Measurements from ENCODE around the gene ALDOC. TPM values are rescaled to one million over a fixed set of nuclear protein-coding genes. Genes with fewer than 3 reads are reported as not detected.

ALDOC gene
- total and polyA plus RNA-seq, 7 donors, result 10.2 to 43.3 (median 30.0) TPM

GRCh38 chr17:28553000-28553505, 23.6 kb downstream of the ALDOC start:
- intact Hi-C loops (cut with DNase I), result loop anchor here (5.0 kb wide), 2 partner anchors 44 to 59 kb away; partner anchors contain the start of genes RSKR and SPAG5
- DNase-seq, result no peak
- Histone ChIP-seq H3K4me1 (peaks cover 0 to 27% (median 20%) of the 10 kb centered on the region in 4 donors), H3K27ac (peak overlapping the region; percentile 75 to 83 (median 79)), H3K4me3 (peak overlapping the region in 3 of 4 donors; percentile 92 to 96 (median 96)), H3K9me3 (no peaks in the 10 kb centered on the region), H3K27me3 (no peaks in the 10 kb centered on the region), H3K36me3 (peaks cover 12 to 47% (median 30%) of the 10 kb centered on the region in 4 donors)
- TF ChIP-seq EP300 (IDR thresholded peaks at IDR 0.05) (no peak), POLR2AphosphoS5 (IDR thresholded peaks at IDR 0.05) (no peak), POLR2A (IDR thresholded peaks at IDR 0.05) (no peak)
- TF ChIP-seq, protein P1, sequence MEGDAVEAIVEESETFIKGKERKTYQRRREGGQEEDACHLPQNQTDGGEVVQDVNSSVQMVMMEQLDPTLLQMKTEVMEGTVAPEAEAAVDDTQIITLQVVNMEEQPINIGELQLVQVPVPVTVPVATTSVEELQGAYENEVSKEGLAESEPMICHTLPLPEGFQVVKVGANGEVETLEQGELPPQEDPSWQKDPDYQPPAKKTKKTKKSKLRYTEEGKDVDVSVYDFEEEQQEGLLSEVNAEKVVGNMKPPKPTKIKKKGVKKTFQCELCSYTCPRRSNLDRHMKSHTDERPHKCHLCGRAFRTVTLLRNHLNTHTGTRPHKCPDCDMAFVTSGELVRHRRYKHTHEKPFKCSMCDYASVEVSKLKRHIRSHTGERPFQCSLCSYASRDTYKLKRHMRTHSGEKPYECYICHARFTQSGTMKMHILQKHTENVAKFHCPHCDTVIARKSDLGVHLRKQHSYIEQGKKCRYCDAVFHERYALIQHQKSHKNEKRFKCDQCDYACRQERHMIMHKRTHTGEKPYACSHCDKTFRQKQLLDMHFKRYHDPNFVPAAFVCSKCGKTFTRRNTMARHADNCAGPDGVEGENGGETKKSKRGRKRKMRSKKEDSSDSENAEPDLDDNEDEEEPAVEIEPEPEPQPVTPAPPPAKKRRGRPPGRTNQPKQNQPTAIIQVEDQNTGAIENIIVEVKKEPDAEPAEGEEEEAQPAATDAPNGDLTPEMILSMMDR (IDR thresholded peaks at IDR 0.05), result no peak
- 92 to 94% methylated on average over 5 of the region's 5 CpGs for WGBS, 2 donors

GRCh38 chr17:28552176-28552999, 24.3 kb downstream of the ALDOC start, which contains the start of gene UNC119:
Gene UNC119, minus strand, starts transcription at chr17:28552624. Its CDS starts 67 bp downstream, at chr17:28552557.
- 1 to 2% methylated on average over 66 to 67 of the region's 67 CpGs for WGBS, 2 donors
- H3K9me3 ChIP-seq, result no peaks in the 10 kb centered on the region
- H3K4me3 ChIP-seq, result peak within 1 kb of the TSS; percentile 78 to 96 (median 94)
- no peaks in the 10 kb centered on the region for H3K27me3 ChIP-seq
- peak within 1 kb of the TSS; percentile 75 to 83 (median 79) for H3K27ac ChIP-seq
- peaks cover 0 to 30% (median 20%) of the 10 kb centered on the region in 4 donors for H3K4me1 ChIP-seq
- intact Hi-C loops (cut with DNase I), result loop anchor here (5.0 kb wide), 2 partner anchors 45 to 60 kb away; partner anchors contain the start of genes RSKR and SPAG5
- peak; percentile 82 for DNase-seq
- H3K36me3 ChIP-seq, result peaks cover 12 to 41% (median 28%) of the 10 kb centered on the region in 4 donors
- TF ChIP-seq EP300 (IDR thresholded peaks at IDR 0.05), result no peak
- TF ChIP-seq, protein P1 (IDR thresholded peaks at IDR 0.05), result no peak
- peak; percentile 60 to 84 (median 73) for TF ChIP-seq POLR2AphosphoS5 (IDR thresholded peaks at IDR 0.05)
- TF ChIP-seq POLR2A (IDR thresholded peaks at IDR 0.05), result peak; percentile 10 to 22

DNA sequence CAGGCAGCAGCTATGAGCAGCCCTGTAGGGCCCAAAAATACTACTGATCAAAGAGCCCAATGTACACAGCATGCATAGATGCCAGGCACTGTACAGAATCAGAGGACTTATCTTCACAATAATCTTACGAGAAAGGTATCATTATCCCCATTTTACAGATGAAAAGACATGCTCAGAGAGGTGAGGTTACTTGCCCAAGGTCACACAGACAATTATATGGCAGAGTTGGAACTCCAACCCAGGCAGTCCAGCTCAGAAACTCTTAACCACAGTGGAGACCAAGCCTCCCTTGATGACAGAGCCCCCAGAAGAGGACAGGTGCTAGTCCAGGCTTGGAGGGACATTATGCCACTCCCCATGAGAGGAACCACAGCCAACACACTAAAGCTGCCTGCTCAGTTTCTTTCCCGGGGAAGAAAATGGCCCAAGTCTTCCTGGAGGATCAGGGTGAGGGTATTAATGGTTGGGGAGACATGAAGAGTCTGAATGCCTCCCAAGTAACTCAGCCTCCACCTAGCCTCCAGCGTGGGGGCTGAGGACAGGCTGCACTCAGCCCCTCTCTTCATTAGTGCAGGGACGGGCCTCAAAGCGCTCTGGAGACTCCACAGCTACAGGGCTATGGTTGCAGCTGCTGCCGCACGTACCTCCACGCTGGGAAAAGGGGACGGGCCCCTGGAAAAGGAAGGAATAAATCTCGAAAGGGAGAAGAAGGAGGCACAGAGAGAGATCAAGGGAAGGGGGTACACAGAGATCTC, 25.1 kb downstream of the ALDOC start:
- TF ChIP-seq POLR2A (IDR thresholded peaks at IDR 0.05) (no peak), POLR2AphosphoS5 (IDR thresholded peaks at IDR 0.05) (no peak), EP300 (IDR thresholded peaks at IDR 0.05) (no peak)
- Histone ChIP-seq H3K27ac (peak overlapping the region; percentile 75 to 83 (median 79)), H3K4me3 (peak overlapping the region; percentile 78 to 96 (median 94)), H3K4me1 (peaks cover 0 to 30% (median 20%) of the 10 kb centered on the region in 4 donors), H3K36me3 (peaks cover 8 to 41% (median 28%) of the 10 kb centered on the region in 4 donors), H3K27me3 (no peaks in the 10 kb centered on the region), H3K9me3 (no peaks in the 10 kb centered on the region)
- intact Hi-C loops (cut with DNase I), result loop anchor here (5.0 kb wide), 2 partner anchors 46 to 61 kb away; partner anchors contain the start of genes RSKR and SPAG5
- DNase-seq, result no peak
- 12 to 19% methylated on average over 10 of the region's 10 CpGs for WGBS, 2 donors

GRCh38 chr17:28550858-28551257, 25.8 kb downstream of the ALDOC start:
- H3K9me3 ChIP-seq, result no peaks in the 10 kb centered on the region
- no peak overlapping the region for H3K27ac ChIP-seq
- 98 to 100% methylated on average over 1 of the region's 1 CpG for WGBS, 2 donors
- H3K4me3 ChIP-seq, result no peak overlapping the region
- peaks cover 8 to 36% (median 22%) of the 10 kb centered on the region in 4 donors for H3K36me3 ChIP-seq
- intact Hi-C loops (cut with DNase I), result loop anchor here (5.0 kb wide), 2 partner anchors 46 to 61 kb away; partner anchors contain the start of genes RSKR and SPAG5
- no peaks in the 10 kb centered on the region for H3K27me3 ChIP-seq
- H3K4me1 ChIP-seq, result peaks cover 0 to 30% (median 20%) of the 10 kb centered on the region in 4 donors
- TF ChIP-seq POLR2A (IDR thresholded peaks at IDR 0.05) (no peak), POLR2AphosphoS5 (IDR thresholded peaks at IDR 0.05) (no peak), EP300 (IDR thresholded peaks at IDR 0.05) (no peak)
- TF ChIP-seq, protein P1 (IDR thresholded peaks at IDR 0.05), result no peak
- no peak for DNase-seq

Data from sigmoid colon (tissue), 7 donors.